IPS DF 6.9 (cell line): ENCODE data around the gene ADARB1.
A peak's percentile ranks its signal among the peaks of the same experiment; 100 is the strongest.

Experiments
- DNase-seq: peaks from one replicate; pipeline ENCODE4 v3.0.0-alpha.2; 2013; ENCODE audit warnings: low read depth, low spot score
- H3K27ac ChIP-seq: one replicate; pipeline ENCODE4 v1.5.1; 2013; ENCODE audit warnings: low read length, control low read depth
- H3K27me3 ChIP-seq: 2 replicates; pipeline ENCODE4 v1.6.1; 2013; ENCODE audit warnings: mild to moderate bottlenecking, low read length; ENCODE audit not compliant: control insufficient read depth, insufficient read depth
- H3K36me3 ChIP-seq: 2 replicates; pipeline ENCODE4 v1.6.1; 2013; ENCODE audit warnings: low read length; ENCODE audit not compliant: control insufficient read depth, insufficient read depth
- H3K4me1 ChIP-seq: 2 replicates; pipeline ENCODE4 v1.6.1; 2013; ENCODE audit warnings: low read length; ENCODE audit not compliant: control insufficient read depth, insufficient read depth
- H3K4me3 ChIP-seq: 2 replicates; pipeline ENCODE4 v1.5.1; 2013; ENCODE audit warnings: mild to moderate bottlenecking, low read length
- H3K9me3 ChIP-seq: 2 replicates; pipeline ENCODE4 v1.6.1; 2013; ENCODE audit warnings: low read length, inconsistent platforms; ENCODE audit not compliant: control insufficient read depth, insufficient read depth
- WGBS: extraction: QIAGEN DNeasy Blood & Tissue Kit; methylation state at CpG from one replicate; pipeline ENCODE4 v1.1.7; 2013; ENCODE audit warnings: mixed read lengths, missing lambda C conversion rate; ENCODE audit not compliant: insufficient read length, insufficient coverage; 5-methylcytosine and 5-hydroxymethylcytosine counted together

Gene ADARB1

GRCh38 chr21:45069711-45070110 lies 4.7 kb upstream of the ADARB1 start:
- H3K4me3 ChIP-seq: no peak overlapping the region
- H3K4me1 ChIP-seq: peaks cover 4% of the 10 kb centered on the region
- H3K36me3 ChIP-seq: no peaks in the 10 kb centered on the region
- H3K9me3 ChIP-seq: no peaks in the 10 kb centered on the region
- H3K27ac ChIP-seq: no peak overlapping the region
- WGBS: no CpG with 5 or more reads among the region's 5 CpGs
- no peaks in the 10 kb centered on the region for H3K27me3 ChIP-seq
- DNase-seq: no peak

GRCh38 chr21:45071078-45071873 lies 3.1 kb upstream of the ADARB1 start:
- no peaks in the 10 kb centered on the region for H3K9me3 ChIP-seq
- WGBS: no CpG with 5 or more reads among the region's 24 CpGs

GRCh38 chr21:45071874-45072737 lies 2.3 kb upstream of the ADARB1 start:
- Histone ChIP-seq H3K36me3 (no peaks in the 10 kb centered on the region; the same call in 1 of the 2 replicates), H3K9me3 (no peaks in the 10 kb centered on the region), H3K4me3 (no peak overlapping the region), H3K27me3 (peaks cover 8% of the 10 kb centered on the region; the same call in 1 of the 2 replicates), H3K27ac (no peak overlapping the region), H3K4me1 (no peaks in the 10 kb centered on the region; the same call in 1 of the 2 replicates)
- DNase-seq: no peak
- WGBS: no CpG with 5 or more reads among the region's 32 CpGs

More at GRCh38 chr21:45071078-45071873, 3.1 kb upstream of the ADARB1 start:
- no peak overlapping the region for H3K4me3 ChIP-seq
- no peaks in the 10 kb centered on the region; the same call in 1 of the 2 replicates for H3K4me1 ChIP-seq
- H3K27ac ChIP-seq: no peak overlapping the region
- DNase-seq: no peak
- H3K27me3 ChIP-seq: peaks cover 8% of the 10 kb centered on the region; the same call in 1 of the 2 replicates
- no peaks in the 10 kb centered on the region; the same call in 1 of the 2 replicates for H3K36me3 ChIP-seq

- no CpG with 5 or more reads among the region's 29 CpGs for WGBS
- Histone ChIP-seq H3K27ac (no peak overlapping the region), H3K9me3 (no peaks in the 10 kb centered on the region), H3K36me3 (no peaks in the 10 kb centered on the region; the same call in 1 of the 2 replicates), H3K4me1 (no peaks in the 10 kb centered on the region; the same call in 1 of the 2 replicates), H3K27me3 (peaks cover 8% of the 10 kb centered on the region; the same call in 1 of the 2 replicates), H3K4me3 (no peak overlapping the region)
- DNase-seq: no peak
Observed at GRCh38 chr21:45072738-45073300, 1.6 kb upstream of the ADARB1 start.

GRCh38 chr21:45073301-45074047 lies 906 bp upstream of the ADARB1 start:
- WGBS: 100% methylated on average over 1 of the region's 42 CpGs

GRCh38 chr21:45074818-45075595 lies 627 bp downstream of the ADARB1 start:
- no peaks in the 10 kb centered on the region; the same call in 1 of the 2 replicates for H3K36me3 ChIP-seq
- no peak overlapping the region for H3K27ac ChIP-seq
- H3K4me3 ChIP-seq: peak overlapping the region; percentile 85
- no peak for DNase-seq
- H3K9me3 ChIP-seq: no peaks in the 10 kb centered on the region
- WGBS: no CpG with 5 or more reads among the region's 98 CpGs
- H3K4me1 ChIP-seq: no peaks in the 10 kb centered on the region; the same call in 1 of the 2 replicates
- H3K27me3 ChIP-seq: peaks cover 8% of the 10 kb centered on the region; the same call in 1 of the 2 replicates

More at GRCh38 chr21:45073301-45074047, 906 bp upstream of the ADARB1 start:
- peak overlapping the region; percentile 53; the same call in 1 of the 2 replicates for H3K4me3 ChIP-seq
- H3K9me3 ChIP-seq: no peaks in the 10 kb centered on the region
- no peak overlapping the region for H3K27ac ChIP-seq
- no peaks in the 10 kb centered on the region; the same call in 1 of the 2 replicates for H3K36me3 ChIP-seq
- peaks cover 8% of the 10 kb centered on the region; the same call in 1 of the 2 replicates for H3K27me3 ChIP-seq
- no peak for DNase-seq
- H3K4me1 ChIP-seq: no peaks in the 10 kb centered on the region; the same call in 1 of the 2 replicates

- Histone ChIP-seq H3K27me3 (peaks cover 8% of the 10 kb centered on the region; the same call in 1 of the 2 replicates), H3K27ac (no peak overlapping the region), H3K36me3 (no peaks in the 10 kb centered on the region; the same call in 1 of the 2 replicates), H3K9me3 (no peaks in the 10 kb centered on the region), H3K4me3 (peak overlapping the region; percentile 85; the same call in 1 of the 2 replicates), H3K4me1 (no peaks in the 10 kb centered on the region; the same call in 1 of the 2 replicates)
- no peak for DNase-seq
- no CpG with 5 or more reads among the region's 18 CpGs for WGBS
Observed at GRCh38 chr21:45075596-45076244, 1.3 kb downstream of the ADARB1 start.

- WGBS: no CpG with 5 or more reads among the region's 8 CpGs
- peaks cover 8% of the 10 kb centered on the region; the same call in 1 of the 2 replicates for H3K27me3 ChIP-seq
- DNase-seq: no peak
- no peak overlapping the region for H3K4me3 ChIP-seq
- no peaks in the 10 kb centered on the region; the same call in 1 of the 2 replicates for H3K4me1 ChIP-seq
- no peaks in the 10 kb centered on the region; the same call in 1 of the 2 replicates for H3K36me3 ChIP-seq
- H3K9me3 ChIP-seq: no peaks in the 10 kb centered on the region
- no peak overlapping the region for H3K27ac ChIP-seq
Observed at GRCh38 chr21:45076245-45076711, 1.9 kb downstream of the ADARB1 start.
